Memory B cell (primary cell): ENCODE results near the gene GRM4.

ENCODE experiments used
- ATAC-seq: fragments of 150-1000 bp; cut with Tn5 transposase; 2 replicates; pipeline ENCODE4 v1.10.0; 2021; ENCODE audit warnings: low read depth, mild to moderate bottlenecking, moderate library complexity
- DNase-seq, 2 donors: peaks; one replicate each; pipeline ENCODE4 v3.0.0; 2022; ENCODE audit warnings: low spot score in 2 of 2
- H3K27ac Mint-ChIP-seq: one replicate; pipeline ENCODE4 v1.8.0; 2022; ENCODE audit warnings: mild to moderate bottlenecking, moderate library complexity, mixed read lengths
- H3K27me3 Mint-ChIP-seq: one replicate; pipeline ENCODE4 v1.8.0; 2022; ENCODE audit warnings: mixed read lengths
- H3K36me3 Mint-ChIP-seq: one replicate; pipeline ENCODE4 v1.8.0; 2022; ENCODE audit warnings: mild to moderate bottlenecking, mixed read lengths
- H3K4me1 Mint-ChIP-seq: one replicate; pipeline ENCODE4 v1.8.0; 2022; ENCODE audit warnings: mixed read lengths
- H3K4me3 Mint-ChIP-seq: one replicate; pipeline ENCODE4 v1.8.0; 2022; ENCODE audit warnings: mild to moderate bottlenecking, moderate library complexity, mixed read lengths
- H3K9me3 Mint-ChIP-seq: one replicate; pipeline ENCODE4 v1.8.0; 2022; ENCODE audit warnings: mixed read lengths

Gene GRM4

GRCh38 chr6:34115915-34116314, 30.0 kb downstream of the GRM4 start:
- H3K9me3 Mint-ChIP-seq, result no peaks in the 10 kb centered on the region
- no peak overlapping the region for H3K27ac Mint-ChIP-seq
- ATAC-seq, result no peak
- H3K27me3 Mint-ChIP-seq, result peaks cover 19% of the 10 kb centered on the region
- H3K4me1 Mint-ChIP-seq, result no peaks in the 10 kb centered on the region
- H3K4me3 Mint-ChIP-seq, result no peak overlapping the region
- H3K36me3 Mint-ChIP-seq, result no peaks in the 10 kb centered on the region
- DNase-seq, result no peak

GRCh38 chr6:34115403-34115795, 30.5 kb downstream of the GRM4 start:
- Mint-ChIP-seq H3K27me3 (peaks cover 21% of the 10 kb centered on the region), H3K4me1 (no peaks in the 10 kb centered on the region)
- no peak for DNase-seq

GRCh38 chr6:34114695-34115402, 31.0 kb downstream of the GRM4 start:
- H3K4me1 Mint-ChIP-seq, result no peaks in the 10 kb centered on the region
- H3K9me3 Mint-ChIP-seq, result no peaks in the 10 kb centered on the region
- H3K36me3 Mint-ChIP-seq, result no peaks in the 10 kb centered on the region
- H3K27me3 Mint-ChIP-seq, result peaks cover 23% of the 10 kb centered on the region
- H3K27ac Mint-ChIP-seq, result no peak overlapping the region
- H3K4me3 Mint-ChIP-seq, result no peak overlapping the region
- DNase-seq, result no peak
- no peak for ATAC-seq

More at GRCh38 chr6:34115403-34115795, 30.5 kb downstream of the GRM4 start:
- Mint-ChIP-seq H3K9me3 (no peaks in the 10 kb centered on the region), H3K36me3 (no peaks in the 10 kb centered on the region), H3K4me3 (no peak overlapping the region), H3K27ac (no peak overlapping the region)
- no peak for ATAC-seq

DNA sequence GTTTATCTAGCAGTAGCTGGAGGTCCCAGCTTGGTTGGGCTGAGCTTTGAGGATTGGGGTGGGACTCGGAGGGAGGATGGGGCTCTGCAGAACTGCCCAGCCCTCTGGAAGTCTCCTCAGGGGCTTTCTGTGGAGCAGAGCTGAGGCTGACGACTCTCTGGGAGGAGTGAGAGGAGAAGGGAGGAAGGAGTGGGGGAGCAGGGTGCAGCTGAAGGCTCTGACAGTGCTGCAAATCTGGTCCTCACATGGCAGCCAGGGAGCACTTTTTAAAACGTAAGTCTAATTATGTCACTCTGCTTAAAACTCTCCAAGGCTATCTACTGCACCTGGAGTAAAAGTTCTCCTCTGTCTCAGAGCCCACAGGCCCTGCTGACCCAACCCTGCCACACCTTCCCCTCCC, 32.4 kb downstream of the GRM4 start:
- Mint-ChIP-seq H3K9me3 (no peaks in the 10 kb centered on the region), H3K36me3 (no peaks in the 10 kb centered on the region), H3K27ac (no peak overlapping the region), H3K27me3 (peaks cover 25% of the 10 kb centered on the region), H3K4me1 (no peaks in the 10 kb centered on the region), H3K4me3 (no peak overlapping the region)
- no peak for ATAC-seq
- no peak for DNase-seq

GRCh38 chr6:34112126-34112525, 33.8 kb downstream of the GRM4 start:
- Mint-ChIP-seq H3K4me3 (no peak overlapping the region), H3K27me3 (peaks cover 27% of the 10 kb centered on the region), H3K9me3 (no peaks in the 10 kb centered on the region), H3K36me3 (no peaks in the 10 kb centered on the region), H3K27ac (no peak overlapping the region), H3K4me1 (no peaks in the 10 kb centered on the region)
- DNase-seq (no peak), ATAC-seq (no peak)

DNA sequence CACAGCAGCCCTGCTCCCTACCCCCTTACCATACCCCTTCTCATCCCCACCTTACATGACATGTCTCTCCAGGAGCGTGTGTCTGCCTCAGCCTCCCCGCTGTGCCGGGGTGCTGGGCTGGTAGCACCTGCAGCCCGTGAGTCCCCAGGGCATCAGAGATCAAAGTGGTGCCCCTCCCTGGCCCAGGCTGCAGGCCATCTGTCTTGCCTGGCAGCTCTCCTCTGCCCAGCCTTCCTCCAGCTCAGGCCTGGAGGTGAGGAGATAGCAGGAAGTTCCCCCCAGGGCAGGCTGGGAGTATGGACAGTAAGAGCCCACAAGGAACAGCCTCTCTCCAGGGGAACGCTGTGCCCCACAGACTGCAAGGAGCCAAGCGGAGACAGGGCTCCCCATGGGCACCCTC, 35.3 kb downstream of the GRM4 start:
- DNase-seq, result no peak
- Mint-ChIP-seq H3K9me3 (no peaks in the 10 kb centered on the region), H3K4me3 (no peak overlapping the region)

DNA sequence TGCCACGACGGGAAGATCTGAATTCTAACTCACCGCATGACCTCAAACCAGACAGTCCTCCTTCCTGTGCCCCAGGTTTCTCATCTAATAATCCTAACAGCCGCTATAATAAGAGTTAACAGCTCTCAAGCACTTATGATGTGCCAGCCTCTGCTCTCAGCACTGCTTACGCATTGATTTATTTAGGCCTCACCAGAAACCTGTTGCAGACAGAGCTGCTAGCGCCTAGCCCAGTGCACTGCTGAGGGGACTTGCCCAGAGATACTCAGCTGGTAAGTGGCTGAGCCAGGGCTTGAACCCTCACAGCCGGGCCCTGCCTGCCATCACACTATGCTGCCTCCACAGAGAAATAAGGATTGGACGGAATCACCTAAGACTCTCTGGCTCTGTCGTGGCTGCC, 37.7 kb downstream of the GRM4 start:
- H3K27me3 Mint-ChIP-seq, result peaks cover 28% of the 10 kb centered on the region
- DNase-seq, result no peak
- no peak overlapping the region for H3K27ac Mint-ChIP-seq
- H3K36me3 Mint-ChIP-seq, result no peaks in the 10 kb centered on the region
- no peaks in the 10 kb centered on the region for H3K4me1 Mint-ChIP-seq
- H3K9me3 Mint-ChIP-seq, result no peaks in the 10 kb centered on the region
- ATAC-seq, result no peak
- no peak overlapping the region for H3K4me3 Mint-ChIP-seq

More for the DNA sequence above, 35.3 kb downstream of the GRM4 start:
- Mint-ChIP-seq H3K27ac (no peak overlapping the region), H3K36me3 (no peaks in the 10 kb centered on the region), H3K27me3 (peaks cover 32% of the 10 kb centered on the region), H3K4me1 (no peaks in the 10 kb centered on the region)
- no peak for ATAC-seq

DNA sequence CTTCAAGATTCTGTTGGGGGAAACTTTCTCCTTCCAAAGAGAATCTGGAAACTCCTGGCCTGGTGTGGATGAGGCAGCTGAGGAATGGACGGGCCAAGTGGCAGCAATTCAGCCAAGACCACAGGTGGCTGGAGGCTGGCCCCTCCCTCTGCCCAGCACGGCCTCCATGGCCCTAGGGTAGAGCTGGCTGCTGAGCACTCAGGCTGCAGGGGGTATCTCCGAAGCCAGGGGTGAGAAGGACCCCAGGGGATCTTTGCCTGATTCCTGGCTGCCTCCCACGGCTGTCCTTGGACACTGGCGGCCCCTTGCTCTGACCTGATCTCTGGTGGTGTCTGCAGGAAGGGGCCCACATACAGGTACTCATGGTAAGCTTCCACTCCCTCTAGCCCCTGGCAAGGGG, 39.0 kb downstream of the GRM4 start:
- Mint-ChIP-seq H3K4me3 (no peak overlapping the region), H3K4me1 (no peaks in the 10 kb centered on the region), H3K36me3 (no peaks in the 10 kb centered on the region), H3K27me3 (peaks cover 30% of the 10 kb centered on the region), H3K9me3 (no peaks in the 10 kb centered on the region), H3K27ac (no peak overlapping the region)
- ATAC-seq, result no peak
- no peak for DNase-seq

DNA sequence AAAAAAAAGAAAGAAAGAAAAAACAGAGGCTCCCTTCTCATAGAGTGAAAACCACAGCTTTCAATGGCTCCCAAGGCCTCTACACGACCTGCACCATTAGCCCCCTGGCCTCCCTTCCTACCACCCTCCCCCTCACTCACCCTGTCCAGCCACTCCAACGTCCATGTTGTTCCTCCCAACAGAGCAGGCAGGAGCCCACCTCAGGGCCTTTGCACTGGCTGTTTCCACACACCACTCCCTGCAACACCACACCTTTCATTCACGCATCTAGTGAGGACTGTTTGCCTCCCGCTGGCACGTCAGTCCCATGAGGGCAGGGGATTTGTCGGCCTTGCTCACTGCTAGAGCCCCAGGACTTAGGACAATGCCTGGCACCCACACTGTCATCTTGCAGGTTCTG, 39.5 kb downstream of the GRM4 start:
- Mint-ChIP-seq H3K9me3 (no peaks in the 10 kb centered on the region), H3K36me3 (no peaks in the 10 kb centered on the region), H3K27ac (no peak overlapping the region), H3K27me3 (peaks cover 31% of the 10 kb centered on the region), H3K4me1 (no peaks in the 10 kb centered on the region), H3K4me3 (no peak overlapping the region)
- DNase-seq (no peak), ATAC-seq (no peak)

DNA sequence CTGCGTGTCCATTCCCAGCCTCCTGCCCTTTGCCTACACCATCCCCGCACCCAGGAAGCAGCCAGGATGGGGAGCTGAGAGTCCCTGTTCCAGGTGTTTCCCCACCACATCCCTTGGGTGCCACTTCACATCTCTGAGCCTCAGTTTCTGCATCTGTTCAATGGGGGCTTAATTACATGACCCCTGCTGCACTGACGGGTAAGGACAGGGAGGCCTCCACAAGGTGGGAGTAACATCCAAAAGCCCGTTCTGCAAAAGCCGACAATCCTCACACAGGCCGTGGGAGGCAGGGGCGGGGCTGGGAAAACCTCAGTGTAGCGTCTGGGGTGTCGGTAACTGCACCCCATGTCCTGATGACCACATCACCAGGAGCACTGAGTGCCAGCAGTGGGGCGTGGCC, 41.3 kb downstream of the GRM4 start:
- H3K27me3 Mint-ChIP-seq, result peaks cover 28% of the 10 kb centered on the region
- H3K4me3 Mint-ChIP-seq, result no peak overlapping the region
- no peaks in the 10 kb centered on the region for H3K9me3 Mint-ChIP-seq
- ATAC-seq (no peak), DNase-seq (no peak)
- no peaks in the 10 kb centered on the region for H3K4me1 Mint-ChIP-seq
- no peak overlapping the region for H3K27ac Mint-ChIP-seq
- no peaks in the 10 kb centered on the region for H3K36me3 Mint-ChIP-seq

GRCh38 chr6:34104186-34104585, 41.7 kb downstream of the GRM4 start:
- Mint-ChIP-seq H3K27me3 (peaks cover 28% of the 10 kb centered on the region), H3K27ac (no peak overlapping the region), H3K36me3 (no peaks in the 10 kb centered on the region), H3K4me1 (no peaks in the 10 kb centered on the region), H3K4me3 (no peak overlapping the region), H3K9me3 (no peaks in the 10 kb centered on the region)
- ATAC-seq, result no peak
- no peak for DNase-seq

- H3K4me3 Mint-ChIP-seq, result no peak overlapping the region
- H3K9me3 Mint-ChIP-seq, result no peaks in the 10 kb centered on the region
These were observed 42.6 kb downstream of the GRM4 start for GRCh38 chr6:34103321-34103720.

GRCh38 chr6:34102696-34103095, 43.2 kb downstream of the GRM4 start:
- Mint-ChIP-seq H3K4me1 (no peaks in the 10 kb centered on the region), H3K9me3 (no peaks in the 10 kb centered on the region), H3K27me3 (peaks cover 30% of the 10 kb centered on the region), H3K36me3 (no peaks in the 10 kb centered on the region), H3K4me3 (no peak overlapping the region), H3K27ac (no peak overlapping the region)
- DNase-seq (no peak), ATAC-seq (no peak)

More at GRCh38 chr6:34103321-34103720, 42.6 kb downstream of the GRM4 start:
- Mint-ChIP-seq H3K27me3 (peaks cover 27% of the 10 kb centered on the region), H3K27ac (no peak overlapping the region), H3K4me1 (no peaks in the 10 kb centered on the region), H3K36me3 (no peaks in the 10 kb centered on the region)
- DNase-seq, result no peak
- no peak for ATAC-seq

DNA sequence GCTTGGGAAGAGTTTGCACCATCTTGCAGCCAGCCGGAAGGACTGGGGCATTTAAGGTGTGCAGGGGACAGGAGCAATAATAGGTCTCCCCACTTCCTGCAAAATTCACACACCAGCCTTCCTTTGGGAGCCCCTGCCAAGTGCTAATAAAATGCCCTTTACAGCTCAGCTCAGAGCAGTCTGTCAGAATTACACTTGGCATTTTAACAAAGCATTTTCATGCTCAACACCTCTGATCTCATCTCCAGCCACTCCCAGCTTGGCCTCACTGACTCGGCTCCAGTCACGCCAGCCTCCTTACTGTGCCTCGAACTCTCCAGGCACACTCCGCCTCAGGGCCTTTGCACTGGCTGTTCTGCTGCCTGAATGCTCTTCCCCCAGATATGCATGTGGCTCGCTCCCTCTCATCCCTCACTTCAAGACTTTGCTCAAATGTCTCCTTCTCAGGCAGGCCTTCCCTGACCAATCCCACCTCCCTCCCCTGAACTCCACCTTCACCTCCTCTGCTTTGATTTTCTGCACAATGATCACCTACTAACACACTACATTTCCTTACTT, 43.7 kb downstream of the GRM4 start:
- H3K4me3 Mint-ChIP-seq, result no peak overlapping the region
- H3K9me3 Mint-ChIP-seq, result no peaks in the 10 kb centered on the region
- peaks cover 27% of the 10 kb centered on the region for H3K27me3 Mint-ChIP-seq
- no peaks in the 10 kb centered on the region for H3K36me3 Mint-ChIP-seq
- no peaks in the 10 kb centered on the region for H3K4me1 Mint-ChIP-seq
- DNase-seq (no peak), ATAC-seq (no peak)
- H3K27ac Mint-ChIP-seq, result no peak overlapping the region

DNA sequence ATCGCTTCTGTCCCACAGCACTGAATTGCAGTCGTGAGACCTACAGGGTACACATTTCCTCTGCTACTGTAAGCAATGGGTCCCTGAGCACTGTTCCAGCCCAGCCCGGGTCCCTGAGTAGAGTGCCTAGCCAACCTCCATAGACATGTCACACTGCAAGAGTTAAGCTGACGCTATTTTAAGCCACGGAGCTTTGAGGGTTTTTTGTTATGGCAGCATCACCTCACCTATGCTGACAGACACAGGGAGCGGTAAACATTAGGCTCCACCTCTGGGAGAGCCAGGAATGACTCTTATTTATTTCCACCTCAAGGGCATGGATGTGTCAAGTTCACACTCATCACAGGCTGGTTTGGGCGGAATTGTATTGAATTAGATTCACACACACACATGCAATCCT, 45.1 kb downstream of the GRM4 start:
- H3K27me3 Mint-ChIP-seq, result peaks cover 31% of the 10 kb centered on the region

More for the DNA sequence above, 45.1 kb downstream of the GRM4 start:
- Mint-ChIP-seq H3K36me3 (no peaks in the 10 kb centered on the region), H3K4me1 (no peaks in the 10 kb centered on the region), H3K27ac (no peak overlapping the region), H3K9me3 (no peaks in the 10 kb centered on the region), H3K4me3 (no peak overlapping the region)
- ATAC-seq (no peak), DNase-seq (no peak)
